GM12891 (cell line): Measurements from ENCODE around the gene DPP7.

Experiments
- DNase-seq: peaks from one replicate; pipeline ENCODE4 v3.0.0; 2011; ENCODE audit warnings: low spot score; ENCODE audit not compliant: insufficient read length
- FAIRE-seq: peaks from 2 replicates; lab custom pipeline; 2011; peaks lifted over from hg19 to GRCh38; lab: Jason Lieb, UNC
- PAX5 ChIP-seq: IDR thresholded peaks from 2 replicates; pipeline ENCODE4 v1.6.1; 2011; ENCODE audit warnings: low read length, moderate library complexity, mild to moderate bottlenecking; ENCODE audit not compliant: insufficient read depth, severe bottlenecking
- POLR2A ChIP-seq: IDR thresholded peaks from 2 replicates; pipeline ENCODE4 v1.6.1; 2011; ENCODE audit warnings: low read depth, low read length, control low read depth
- POLR2AphosphoS5 ChIP-seq: IDR thresholded peaks from 2 replicates; pipeline ENCODE4 v1.6.1; 2011; ENCODE audit warnings: low read depth, low read length, control low read depth
- POU2F2 ChIP-seq: IDR thresholded peaks from 2 replicates; pipeline ENCODE4 v1.6.1; 2011; ENCODE audit warnings: low read depth, mild to moderate bottlenecking, control low read depth, low read length, moderate library complexity
- SPI1 ChIP-seq: IDR thresholded peaks from 2 replicates; pipeline ENCODE4 v1.6.1; 2011; ENCODE audit warnings: low read depth, low read length, control low read depth
- TAF1 ChIP-seq: IDR thresholded peaks from 2 replicates; pipeline ENCODE4 v1.6.1; 2011; ENCODE audit warnings: low read depth, low read length, control low read depth

DPP7 gene

GRCh38 chr9:137110911-137111787, 3.4 kb downstream of the DPP7 start:
- FAIRE-seq = no peak
- no peak for TF ChIP-seq POLR2AphosphoS5
- TF ChIP-seq SPI1 = no peak
- TF ChIP-seq TAF1 = no peak
- TF ChIP-seq POLR2A = no peak
- no peak for TF ChIP-seq PAX5
- TF ChIP-seq POU2F2 = no peak
- DNase-seq = no peak

GRCh38 chr9:137110147-137110910, 4.2 kb downstream of the DPP7 start:
- no peak for TF ChIP-seq PAX5
- no peak for TF ChIP-seq POLR2A
- no peak for TF ChIP-seq POU2F2
- no peak for TF ChIP-seq TAF1
- no peak for TF ChIP-seq POLR2AphosphoS5
- TF ChIP-seq SPI1 = no peak
- FAIRE-seq (no peak), DNase-seq (no peak)

- DNase-seq = no peak
- no peak for FAIRE-seq
- TF ChIP-seq POLR2AphosphoS5 (no peak), POLR2A (peak; percentile 31; the same call in 1 of the 2 replicates)
Observed at GRCh38 chr9:137109250-137110146, 5.0 kb downstream of the DPP7 start.

- FAIRE-seq (no peak), DNase-seq (no peak)
- TF ChIP-seq PAX5 (no peak), TAF1 (no peak), POLR2AphosphoS5 (no peak), POLR2A (no peak), SPI1 (no peak), POU2F2 (no peak)
Observed at GRCh38 chr9:137108608-137109249, 5.8 kb downstream of the DPP7 start.

- FAIRE-seq = no peak
- TF ChIP-seq TAF1 = no peak
- no peak for TF ChIP-seq POLR2AphosphoS5
- no peak for TF ChIP-seq POU2F2
- no peak for TF ChIP-seq PAX5
- TF ChIP-seq POLR2A = no peak
- TF ChIP-seq SPI1 = no peak
- no peak for DNase-seq
Observed at GRCh38 chr9:137107982-137108381, 6.6 kb downstream of the DPP7 start.

- no peak for TF ChIP-seq TAF1
- no peak for TF ChIP-seq POLR2AphosphoS5
- TF ChIP-seq POLR2A = no peak
- no peak for TF ChIP-seq PAX5
- TF ChIP-seq POU2F2 = no peak
- TF ChIP-seq SPI1 = no peak
- no peak for DNase-seq
- no peak for FAIRE-seq
Observed at GRCh38 chr9:137107312-137107921, 7.1 kb downstream of the DPP7 start.

GRCh38 chr9:137106662-137107250, 7.8 kb downstream of the DPP7 start:
- FAIRE-seq = no peak
- TF ChIP-seq POLR2AphosphoS5 (no peak), SPI1 (no peak), POLR2A (no peak), POU2F2 (no peak), PAX5 (no peak), TAF1 (no peak)
- no peak for DNase-seq
